SW480 (cell line): ENCODE results near the gene PBRM1.
"Not testable (repeated sequence)": the region's sequence is repeated elsewhere in the genome, so short reads cannot be mapped to it uniquely, and the experiment has no call there.

ENCODE experiments used
- DNase-seq: peaks from one replicate; pipeline ENCODE4 v3.0.0-alpha.2; 2016; ENCODE audit warnings: low spot score

The PBRM1 gene

GRCh38 chr3:52536369-52537164 lies 149.1 kb downstream of the PBRM1 start, which contains the start of gene UQCC5:
TSS of gene UQCC5 (plus strand) at chr3:52536605. CDS start at chr3:52536756, 151 bp downstream.
- peak; percentile 98 for DNase-seq

- no peak for DNase-seq
Measured at GRCh38 chr3:52536112-52536368, 149.7 kb downstream of the PBRM1 start.

- DNase-seq: no peak
Measured at GRCh38 chr3:52535411-52536111, 150.2 kb downstream of the PBRM1 start.

- DNase-seq: no peak
Measured at GRCh38 chr3:52534281-52535183, 151.2 kb downstream of the PBRM1 start.

GRCh38 chr3:52533623-52534280 lies 152.0 kb downstream of the PBRM1 start, which contains the start of gene NT5DC2:
TSS of gene NT5DC2 (minus strand) at chr3:52533857. CDS start at chr3:52533737, 120 bp downstream.
- DNase-seq: peak; percentile 56

- DNase-seq: no peak
Measured at GRCh38 chr3:52532838-52533622, 152.7 kb downstream of the PBRM1 start.

- no peak for DNase-seq
Measured at GRCh38 chr3:52532517-52532837, 153.2 kb downstream of the PBRM1 start.

GRCh38 chr3:52531860-52532516 lies 153.7 kb downstream of the PBRM1 start:
- DNase-seq: no peak

GRCh38 chr3:52530918-52531826 lies 154.5 kb downstream of the PBRM1 start:
- DNase-seq: no peak

GRCh38 chr3:52529376-52530333 lies 156.1 kb downstream of the PBRM1 start:
- DNase-seq: no peak

GRCh38 chr3:52528586-52529375 lies 156.9 kb downstream of the PBRM1 start:
- DNase-seq: no peak

GRCh38 chr3:52527732-52528585 lies 157.8 kb downstream of the PBRM1 start:
- DNase-seq: no peak

- DNase-seq: no peak
Measured at GRCh38 chr3:52527039-52527731, 158.5 kb downstream of the PBRM1 start.

- not testable (repeated sequence) for DNase-seq
Measured at GRCh38 chr3:52526671-52527038, 159.1 kb downstream of the PBRM1 start.

- DNase-seq: no peak
Measured at GRCh38 chr3:52525680-52526561, 159.8 kb downstream of the PBRM1 start.
